Measurements from ENCODE around the gene POLRMT. TPM values are rescaled to one million over a fixed set of nuclear protein-coding genes. Genes with fewer than 3 reads are reported as not detected.
"Not testable (repeated sequence)": the region's sequence is repeated elsewhere in the genome, so short reads cannot be mapped to it uniquely, and the experiment has no call there.

Gene POLRMT
- total RNA-seq, 4 donors from 2014 or later, result 33.8 to 119 (median 70.5) TPM

DNA sequence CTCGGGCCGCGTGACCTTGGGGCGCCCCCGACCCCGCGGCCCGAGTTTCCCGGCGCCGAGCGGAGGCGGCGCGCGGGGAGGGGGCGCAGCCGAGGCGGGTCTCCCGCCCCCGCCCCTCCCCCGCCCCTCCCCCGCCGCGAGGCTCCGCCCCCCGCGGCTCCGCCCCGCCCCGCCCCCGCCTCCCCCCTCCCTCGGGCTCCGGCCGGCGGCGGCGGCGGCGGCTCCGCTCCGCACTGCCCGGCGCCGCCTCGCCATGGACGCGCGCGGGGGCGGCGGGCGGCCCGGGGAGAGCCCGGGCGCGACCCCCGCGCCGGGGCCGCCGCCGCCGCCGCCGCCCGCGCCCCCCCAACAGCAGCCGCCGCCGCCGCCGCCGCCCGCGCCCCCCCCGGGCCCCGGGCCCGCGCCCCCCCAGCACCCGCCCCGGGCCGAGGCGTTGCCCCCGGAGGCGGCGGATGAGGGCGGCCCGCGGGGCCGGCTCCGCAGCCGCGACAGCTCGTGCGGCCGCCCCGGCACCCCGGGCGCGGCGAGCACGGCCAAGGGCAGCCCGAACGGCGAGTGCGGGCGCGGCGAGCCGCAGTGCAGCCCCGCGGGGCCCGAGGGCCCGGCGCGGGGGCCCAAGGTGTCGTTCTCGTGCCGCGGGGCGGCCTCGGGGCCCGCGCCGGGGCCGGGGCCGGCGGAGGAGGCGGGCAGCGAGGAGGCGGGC is 43.5 kb downstream of the POLRMT start, which contains the start of gene HCN2:
HCN2 (plus strand) TSS at position 189 of the 703 bp plus-strand sequence; CDS start at position 254, 65 bp downstream.
- Histone ChIP-seq H3K27me3 (peaks cover 0 to 36% of the 10 kb centered on the region in 2 donors), H3K9me3 (no peaks in the 10 kb centered on the region), H3K4me3 (peak within 1 kb of the TSS in 3 of 4 donors; percentile 22 to 35 (median 34)), H3K27ac (no peak within 1 kb of the TSS), H3K36me3 (no peaks in the 10 kb centered on the region), H3K4me1 (peaks cover 0 to 23% (median 10%) of the 10 kb centered on the region in 4 donors)
- DNase-seq, result no peak
- TF ChIP-seq, protein P1, sequence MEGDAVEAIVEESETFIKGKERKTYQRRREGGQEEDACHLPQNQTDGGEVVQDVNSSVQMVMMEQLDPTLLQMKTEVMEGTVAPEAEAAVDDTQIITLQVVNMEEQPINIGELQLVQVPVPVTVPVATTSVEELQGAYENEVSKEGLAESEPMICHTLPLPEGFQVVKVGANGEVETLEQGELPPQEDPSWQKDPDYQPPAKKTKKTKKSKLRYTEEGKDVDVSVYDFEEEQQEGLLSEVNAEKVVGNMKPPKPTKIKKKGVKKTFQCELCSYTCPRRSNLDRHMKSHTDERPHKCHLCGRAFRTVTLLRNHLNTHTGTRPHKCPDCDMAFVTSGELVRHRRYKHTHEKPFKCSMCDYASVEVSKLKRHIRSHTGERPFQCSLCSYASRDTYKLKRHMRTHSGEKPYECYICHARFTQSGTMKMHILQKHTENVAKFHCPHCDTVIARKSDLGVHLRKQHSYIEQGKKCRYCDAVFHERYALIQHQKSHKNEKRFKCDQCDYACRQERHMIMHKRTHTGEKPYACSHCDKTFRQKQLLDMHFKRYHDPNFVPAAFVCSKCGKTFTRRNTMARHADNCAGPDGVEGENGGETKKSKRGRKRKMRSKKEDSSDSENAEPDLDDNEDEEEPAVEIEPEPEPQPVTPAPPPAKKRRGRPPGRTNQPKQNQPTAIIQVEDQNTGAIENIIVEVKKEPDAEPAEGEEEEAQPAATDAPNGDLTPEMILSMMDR (IDR thresholded peaks at IDR 0.05), result no peak
- TF ChIP-seq POLR2A (IDR thresholded peaks at IDR 0.05), result no peak

GRCh38 chr19:588741-589692 is 44.3 kb downstream of the POLRMT start:
- no peak for DNase-seq
- no peak for TF ChIP-seq POLR2A (IDR thresholded peaks at IDR 0.05)
- TF ChIP-seq, protein P1 (IDR thresholded peaks at IDR 0.05), result no peak
- Histone ChIP-seq H3K27ac (no peak overlapping the region), H3K4me3 (peak overlapping the region in 2 of 4 donors; percentile 16 to 30), H3K4me1 (peaks cover 0 to 28% (median 10%) of the 10 kb centered on the region in 4 donors), H3K36me3 (no peaks in the 10 kb centered on the region), H3K9me3 (no peaks in the 10 kb centered on the region), H3K27me3 (peaks cover 0 to 36% of the 10 kb centered on the region in 2 donors)

- peaks cover 0 to 32% (median 10%) of the 10 kb centered on the region in 4 donors for H3K4me1 ChIP-seq
- peaks cover 0 to 36% of the 10 kb centered on the region in 2 donors for H3K27me3 ChIP-seq
- no peak overlapping the region for H3K4me3 ChIP-seq
- peaks cover 0 to 3% (median 0%) of the 10 kb centered on the region in 3 donors for H3K36me3 ChIP-seq
- no peak overlapping the region for H3K27ac ChIP-seq
- H3K9me3 ChIP-seq, result no peaks in the 10 kb centered on the region
- DNase-seq, result peak; percentile 37 to 77 (median 71)
- no peak for TF ChIP-seq POLR2A (IDR thresholded peaks at IDR 0.05)
- TF ChIP-seq, protein P1 (IDR thresholded peaks at IDR 0.05), result peak in 4 of 6 experiments; percentile 37 to 46 (median 39)
Observed at GRCh38 chr19:588093-588740, 45.1 kb downstream of the POLRMT start.

DNA sequence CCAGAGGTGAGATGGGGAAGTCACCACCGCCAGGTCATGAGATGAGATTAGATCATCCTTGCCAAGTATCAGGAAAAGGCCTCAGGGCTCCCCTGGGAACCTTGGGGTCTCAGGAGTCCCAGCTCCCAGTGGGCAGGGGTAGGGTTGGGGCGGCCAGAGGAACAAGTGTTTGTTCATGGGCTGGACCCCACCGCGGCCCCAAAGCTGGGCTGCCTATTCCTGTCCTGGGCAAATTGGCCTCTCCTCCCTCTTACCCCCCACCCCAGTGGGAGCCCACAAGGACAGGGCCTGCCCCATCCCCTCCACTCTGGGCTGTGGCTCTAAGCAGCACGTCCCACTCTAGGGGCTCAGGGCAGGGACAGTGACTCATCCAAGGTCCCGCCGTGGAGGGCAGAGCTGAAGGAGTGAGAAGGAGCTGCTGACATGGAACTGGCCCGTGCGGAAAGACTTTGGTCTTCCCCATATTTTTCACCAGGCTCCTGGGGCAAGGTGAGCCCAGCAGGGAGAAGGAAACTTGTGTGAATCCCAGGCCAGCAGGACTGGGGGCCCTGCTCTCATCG is 47.7 kb downstream of the POLRMT start:
- no peaks in the 10 kb centered on the region for H3K9me3 ChIP-seq
- H3K4me1 ChIP-seq, result peaks cover 0 to 26% (median 8%) of the 10 kb centered on the region in 4 donors
- H3K27ac ChIP-seq, result no peak overlapping the region
- H3K36me3 ChIP-seq, result peaks cover 0 to 29% (median 0%) of the 10 kb centered on the region in 3 donors
- H3K4me3 ChIP-seq, result no peak overlapping the region
- peaks cover 0 to 21% of the 10 kb centered on the region in 2 donors for H3K27me3 ChIP-seq
- no peak for TF ChIP-seq POLR2A (IDR thresholded peaks at IDR 0.05)
- TF ChIP-seq, protein P1 (IDR thresholded peaks at IDR 0.05), result no peak
- no peak for DNase-seq

GRCh38 chr19:585146-585545 is 48.2 kb downstream of the POLRMT start:
- not testable (repeated sequence) for H3K27ac ChIP-seq, H3K4me3 ChIP-seq, DNase-seq, H3K9me3 ChIP-seq
- Histone ChIP-seq H3K27me3 (peaks cover 0 to 18% of the 10 kb centered on the region in 2 donors), H3K36me3 (peaks cover 0 to 34% (median 0%) of the 10 kb centered on the region in 3 donors), H3K4me1 (peaks cover 0 to 22% (median 6%) of the 10 kb centered on the region in 4 donors)

All from Peyer's patch (tissue), 4 donors.